ENCODE data around the gene ZBTB43. TPM values are rescaled to one million over a fixed set of nuclear protein-coding genes. Genes with fewer than 3 reads are reported as not detected.
"Not testable (repeated sequence)": the region's sequence is repeated elsewhere in the genome, so short reads cannot be mapped to it uniquely, and the experiment has no call there.

The ZBTB43 gene
- total RNA-seq, 4 donors from 2014 or later = 11.6 to 141 (median 16.2) TPM

- H3K9me3 ChIP-seq = no peaks in the 10 kb centered on the region
- DNase-seq = no peak
- no peak overlapping the region for H3K27ac ChIP-seq
- no peaks in the 10 kb centered on the region for H3K36me3 ChIP-seq
- peaks cover 0 to 5% (median 0%) of the 10 kb centered on the region in 4 donors for H3K4me1 ChIP-seq
- H3K27me3 ChIP-seq = no peaks in the 10 kb centered on the region
- H3K4me3 ChIP-seq = no peak overlapping the region
- TF ChIP-seq POLR2A (IDR thresholded peaks at IDR 0.05) = no peak
- peak in 2 of 6 experiments; percentile 17 to 19 for TF ChIP-seq CTCF (IDR thresholded peaks at IDR 0.05)
These were observed 27.1 kb upstream of the ZBTB43 start for GRCh38 chr9:126777733-126778132.

GRCh38 chr9:126778141-126778540, 26.7 kb upstream of the ZBTB43 start:
- TF ChIP-seq CTCF (IDR thresholded peaks at IDR 0.05) (no peak), POLR2A (IDR thresholded peaks at IDR 0.05) (no peak)
- no peak for DNase-seq
- H3K27me3 ChIP-seq = no peaks in the 10 kb centered on the region
- H3K4me1 ChIP-seq = peaks cover 0 to 5% (median 0%) of the 10 kb centered on the region in 4 donors
- H3K27ac ChIP-seq = no peak overlapping the region
- no peak overlapping the region for H3K4me3 ChIP-seq
- no peaks in the 10 kb centered on the region for H3K36me3 ChIP-seq
- H3K9me3 ChIP-seq = no peaks in the 10 kb centered on the region

GRCh38 chr9:126778696-126779095, 26.1 kb upstream of the ZBTB43 start:
- not testable (repeated sequence) for H3K4me1 ChIP-seq, H3K27ac ChIP-seq, H3K9me3 ChIP-seq, H3K27me3 ChIP-seq, H3K36me3 ChIP-seq, H3K4me3 ChIP-seq, DNase-seq

GRCh38 chr9:126781186-126782052, 23.4 kb upstream of the ZBTB43 start:
- TF ChIP-seq POLR2A (IDR thresholded peaks at IDR 0.05) = no peak
- TF ChIP-seq CTCF (IDR thresholded peaks at IDR 0.05) = peak; percentile 86 to 95 (median 90)
- no peak overlapping the region for H3K27ac ChIP-seq
- peaks cover 0 to 5% (median 0%) of the 10 kb centered on the region in 4 donors for H3K4me1 ChIP-seq
- no peaks in the 10 kb centered on the region for H3K9me3 ChIP-seq
- no peaks in the 10 kb centered on the region for H3K36me3 ChIP-seq
- H3K27me3 ChIP-seq = no peaks in the 10 kb centered on the region
- H3K4me3 ChIP-seq = no peak overlapping the region
- peak; percentile 81 to 91 (median 85) for DNase-seq

GRCh38 chr9:126782053-126782388, 22.8 kb upstream of the ZBTB43 start:
- H3K36me3 ChIP-seq = no peaks in the 10 kb centered on the region
- DNase-seq = no peak
- no peak for TF ChIP-seq POLR2A (IDR thresholded peaks at IDR 0.05)
- H3K27me3 ChIP-seq = no peaks in the 10 kb centered on the region
- no peaks in the 10 kb centered on the region for H3K9me3 ChIP-seq
- peaks cover 0 to 5% (median 0%) of the 10 kb centered on the region in 4 donors for H3K4me1 ChIP-seq
- H3K4me3 ChIP-seq = no peak overlapping the region
- no peak overlapping the region for H3K27ac ChIP-seq

GRCh38 chr9:126783949-126784348, 20.9 kb upstream of the ZBTB43 start:
- Histone ChIP-seq H3K27ac (no peak overlapping the region), H3K27me3 (no peaks in the 10 kb centered on the region), H3K4me1 (peaks cover 0 to 5% (median 0%) of the 10 kb centered on the region in 4 donors), H3K36me3 (no peaks in the 10 kb centered on the region), H3K4me3 (no peak overlapping the region), H3K9me3 (no peaks in the 10 kb centered on the region)
- DNase-seq = no peak
- TF ChIP-seq CTCF (IDR thresholded peaks at IDR 0.05) (no peak), POLR2A (IDR thresholded peaks at IDR 0.05) (no peak)

All from Peyer's patch (tissue), 4 donors.